CD4-positive, alpha-beta T cell (primary cell): Measurements from ENCODE around the gene ATOH1. TPM values are rescaled to one million over a fixed set of nuclear protein-coding genes. Genes with fewer than 3 reads are reported as not detected.

Experiments
- ATAC-seq: fragments of 200-7000 bp; cut with Tn5 transposase; one replicate; pipeline ENCODE4 v1.10.0; 2022; ENCODE audit warnings: mild to moderate bottlenecking; ENCODE audit not compliant: poor library complexity
- CTCF ChIA-PET: fragments of 350-600 bp; sonication (Branson Sonifier 250); formaldehyde crosslinking; loops from one replicate; lab custom pipeline; 2021; ENCODE audit warnings: antibody characterized with exemption, inconsistent platforms; lab: Charles Lee
- POLR2A ChIA-PET: fragments of 350-600 bp; sonication (Branson Sonifier 250); formaldehyde crosslinking; loops from one replicate; lab custom pipeline; 2021; ENCODE audit warnings: antibody characterized with exemption, inconsistent platforms; lab: Charles Lee
- DNase-seq, 14 experiments: peaks; one replicate each; pipeline ENCODE4 v3.0.0-alpha.2; 2013 to 2020; ENCODE audit warnings: mixed read lengths in 2 of 14
- H3K27ac ChIP-seq, 2 donors: one replicate each; pipeline versions ENCODE4 v1.5.1 to v1.7.0; 2013; ENCODE audit warnings: low read length in 2 of 2, low read depth in 1 of 2, mild to moderate bottlenecking in 1 of 2
- H3K27me3 ChIP-seq, 2 experiments: 1 replicate in 1 of 2; 2 replicates in 1 of 2; pipeline versions ENCODE4 v1.6.1 to v1.7.0; 2013; ENCODE audit warnings: low read length in 2 of 2, control low read depth in 1 of 2, mild to moderate bottlenecking in 1 of 2, moderate library complexity in 1 of 2; ENCODE audit not compliant: insufficient read depth in 2 of 2, control insufficient read depth in 1 of 2
- H3K36me3 ChIP-seq: one replicate; pipeline ENCODE4 v1.6.1; 2013; ENCODE audit warnings: low read length, control low read depth; ENCODE audit not compliant: insufficient read depth
- H3K4me1 ChIP-seq: one replicate; pipeline ENCODE4 v1.6.1; 2013; ENCODE audit warnings: low read length, control low read depth; ENCODE audit not compliant: insufficient read depth
- H3K4me3 ChIP-seq: one replicate; pipeline ENCODE4 v1.5.1; 2013; ENCODE audit warnings: mild to moderate bottlenecking, low read length, moderate library complexity
- H3K9me3 ChIP-seq, 2 experiments: 1 replicate in 1 of 2; 2 replicates in 1 of 2; pipeline versions ENCODE4 v1.6.1 to v1.7.0; 2013; ENCODE audit warnings: low read length in 2 of 2, mild to moderate bottlenecking in 2 of 2, control low read depth in 1 of 2, moderate library complexity in 1 of 2; ENCODE audit not compliant: control insufficient read depth in 1 of 2, insufficient read depth in 1 of 2
- H3K27ac Mint-ChIP-seq: one replicate; pipeline ENCODE4 v1.8.0; 2020; ENCODE audit warnings: mixed read lengths
- H3K27me3 Mint-ChIP-seq: one replicate; pipeline ENCODE4 v1.8.0; 2021; ENCODE audit warnings: mixed read lengths
- H3K36me3 Mint-ChIP-seq: one replicate; pipeline ENCODE4 v1.8.0; 2021; ENCODE audit warnings: low read depth, mixed read lengths
- H3K4me1 Mint-ChIP-seq: one replicate; pipeline ENCODE4 v1.8.0; 2021; ENCODE audit warnings: low read depth, mixed read lengths
- H3K4me3 Mint-ChIP-seq: one replicate; pipeline ENCODE4 v1.8.0; 2020; ENCODE audit warnings: mild to moderate bottlenecking, mixed read lengths
- H3K9me3 Mint-ChIP-seq: one replicate; pipeline ENCODE4 v1.8.0; 2020; ENCODE audit warnings: mixed read lengths
- CTCF ChIP-seq: fragments of 200-600 bp; IDR thresholded peaks from one replicate; pipeline ENCODE4 v1.8.0; 2022; ENCODE audit warnings: antibody characterized with exemption, mild to moderate bottlenecking
- intact Hi-C, 2 experiments: fragments of 100-400 bp; cut with DNase I in 1 of 2; cut with micrococcal nuclease in 1 of 2; formaldehyde crosslinking; loops; one replicate each; pipeline versions ENCODE4 v1.15.1 to v1.9.0; 2023 to 2025; cut with DNase I, micrococcal nuclease
- total RNA-seq, 174 experiments: library from RNA in 2 of 174; stranded (reverse) in 2 of 174; gene quantifications; one replicate each; pipeline ENCODE4 v1.2.3 and lab custom pipeline; 2021 to 2026

Gene ATOH1
- total RNA-seq, 2 experiments from 2014 or later, result not detected

- ATAC-seq (no peak), DNase-seq (no peak)
- no peaks in the 10 kb centered on the region for H3K27me3 Mint-ChIP-seq
- no peaks in the 10 kb centered on the region for H3K4me1 ChIP-seq
- no peaks in the 10 kb centered on the region for H3K36me3 ChIP-seq
- H3K9me3 ChIP-seq, result no peaks in the 10 kb centered on the region
- no peaks in the 10 kb centered on the region for H3K36me3 Mint-ChIP-seq
- no peak overlapping the region for H3K27ac Mint-ChIP-seq
- peaks cover 5% of the 10 kb centered on the region for H3K9me3 Mint-ChIP-seq
- no peak overlapping the region for H3K4me3 ChIP-seq
- no peak overlapping the region for H3K4me3 Mint-ChIP-seq
- H3K27ac ChIP-seq, result no peak overlapping the region
- no peaks in the 10 kb centered on the region for H3K27me3 ChIP-seq
- intact Hi-C loops, result no loop called here
- TF ChIP-seq CTCF, result no peak
- ChIA-PET CTCF (no interaction called here), POLR2A (no interaction called here)
- no peaks in the 10 kb centered on the region for H3K4me1 Mint-ChIP-seq
Observed at GRCh38 chr4:93810340-93810992, 18.1 kb upstream of the ATOH1 start.

GRCh38 chr4:93813092-93813491 is 15.5 kb upstream of the ATOH1 start:
- no peak for TF ChIP-seq CTCF
- POLR2A ChIA-PET, result no interaction called here

GRCh38 chr4:93814141-93814540 is 14.4 kb upstream of the ATOH1 start:
- Mint-ChIP-seq H3K4me3 (no peak overlapping the region), H3K4me1 (no peaks in the 10 kb centered on the region), H3K9me3 (peaks cover 5% of the 10 kb centered on the region), H3K36me3 (no peaks in the 10 kb centered on the region), H3K27me3 (peaks cover 6% of the 10 kb centered on the region), H3K27ac (no peak overlapping the region)
- Histone ChIP-seq H3K9me3 (no peaks in the 10 kb centered on the region), H3K4me1 (no peaks in the 10 kb centered on the region), H3K27me3 (no peaks in the 10 kb centered on the region), H3K4me3 (no peak overlapping the region), H3K27ac (no peak overlapping the region), H3K36me3 (no peaks in the 10 kb centered on the region)
- ChIA-PET POLR2A (no interaction called here), CTCF (no interaction called here)
- intact Hi-C loops, result no loop called here
- ATAC-seq (no peak), DNase-seq (no peak)
- no peak for TF ChIP-seq CTCF

More at GRCh38 chr4:93813092-93813491, 15.5 kb upstream of the ATOH1 start:
- CTCF ChIA-PET, result no interaction called here
- Histone ChIP-seq H3K9me3 (no peaks in the 10 kb centered on the region), H3K27me3 (no peaks in the 10 kb centered on the region), H3K4me3 (no peak overlapping the region), H3K27ac (no peak overlapping the region), H3K4me1 (no peaks in the 10 kb centered on the region), H3K36me3 (no peaks in the 10 kb centered on the region)
- no peak for DNase-seq
- no peak overlapping the region for H3K27ac Mint-ChIP-seq
- ATAC-seq, result no peak
- intact Hi-C loops, result no loop called here
- H3K36me3 Mint-ChIP-seq, result no peaks in the 10 kb centered on the region
- no peaks in the 10 kb centered on the region for H3K4me1 Mint-ChIP-seq
- H3K9me3 Mint-ChIP-seq, result peaks cover 5% of the 10 kb centered on the region
- H3K27me3 Mint-ChIP-seq, result no peaks in the 10 kb centered on the region
- no peak overlapping the region for H3K4me3 Mint-ChIP-seq
